Right atrium auricular region (tissue), 2 donors: Measurements from ENCODE around the gene SPTBN4. TPM values are rescaled to one million over a fixed set of nuclear protein-coding genes. Genes with fewer than 3 reads are reported as not detected.

Experiments used
- DNase-seq: peaks from one replicate; pipeline ENCODE4 v3.0.0-alpha.2; 2019; ENCODE audit warnings: low spot score
- H3K27ac ChIP-seq, 2 donors: fragments of 200-600 bp; sonication (generic); 1 replicate in 1 of 2; 2 replicates in 1 of 2; pipeline ENCODE4 v1.5.1; 2016 to 2019
- H3K27me3 ChIP-seq, 2 donors: fragments of 200-600 bp; sonication (generic); one replicate each; pipeline versions ENCODE4 v1.5.1 to v1.6.0; 2017 to 2019
- H3K36me3 ChIP-seq: fragments of 200-600 bp; sonication (generic); one replicate; pipeline ENCODE4 v1.5.1; 2016
- H3K4me1 ChIP-seq, 2 donors: fragments of 200-600 bp; sonication (generic); one replicate each; pipeline versions ENCODE4 v1.5.1 to v1.6.0; 2017 to 2019
- H3K4me3 ChIP-seq, 2 donors: fragments of 200-600 bp; sonication (generic); 1 replicate in 1 of 2; 2 replicates in 1 of 2; pipeline ENCODE4 v1.5.1; 2017 to 2019; ENCODE audit warnings: mild to moderate bottlenecking in 1 of 2, moderate library complexity in 1 of 2
- H3K9me3 ChIP-seq, 2 donors: fragments of 200-600 bp; sonication (generic); one replicate each; pipeline ENCODE4 v1.5.1; 2019
- total RNA-seq, 2 donors: library from RNA; depleted of rRNA; stranded (reverse); fragments of >200 nt; gene quantifications; one replicate each; pipeline ENCODE4 v1.1.0, GENCODE V29; 2016
- TF ChIP-seq, protein P1 (sequence below), 2 donors: fragments of 200-600 bp; sonication (generic); IDR thresholded peaks; one replicate each; pipeline ENCODE4 v1.5.1; 2019; ENCODE audit warnings: antibody characterized with exemption in 2 of 2

The SPTBN4 gene
- total RNA-seq, 2 donors from 2014 or later = 5.2 to 5.5 TPM

DNA sequence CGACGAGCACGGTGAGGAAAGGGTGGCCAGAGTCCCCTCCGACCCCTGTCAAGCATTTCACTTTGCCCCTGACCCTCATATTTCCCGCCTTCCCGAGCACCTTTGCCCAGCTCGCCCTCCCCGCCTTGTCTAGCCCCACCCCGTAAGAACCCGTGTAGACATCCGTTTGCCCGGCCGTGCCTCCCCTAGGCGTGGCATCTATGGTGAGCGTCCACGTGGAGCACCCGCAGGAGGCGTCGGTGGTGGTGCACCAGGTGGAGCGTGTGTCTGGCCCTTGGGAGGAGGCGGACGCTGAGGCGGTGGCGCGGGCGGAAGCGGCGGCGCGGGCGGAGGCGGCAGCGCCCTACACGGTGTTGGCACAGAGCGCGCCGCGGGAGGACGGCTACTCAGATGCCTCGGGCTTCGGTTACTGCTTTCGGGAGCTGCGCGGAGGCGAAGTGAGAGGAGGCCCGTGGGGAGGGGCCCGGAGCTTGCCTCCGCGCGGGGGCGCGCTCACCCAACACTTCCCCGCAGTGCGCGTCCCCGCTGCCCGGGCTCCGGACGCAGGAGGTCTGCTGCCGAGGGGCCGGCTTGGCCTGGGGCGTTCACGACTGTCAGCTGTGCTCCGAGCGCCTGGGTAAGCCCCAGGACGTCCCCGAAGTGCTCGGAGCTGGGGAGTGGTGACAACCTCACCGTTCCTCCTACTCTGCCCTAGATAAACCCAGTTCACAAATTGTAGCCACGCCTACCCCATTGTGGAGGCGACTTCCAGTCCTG, 138.6 kb downstream of the SPTBN4 start:
- Histone ChIP-seq H3K36me3 (no peaks in the 10 kb centered on the region), H3K27ac (peak overlapping the region; percentile 66 to 86), H3K4me3 (peak overlapping the region; percentile 14 to 50), H3K9me3 (no peaks in the 10 kb centered on the region), H3K27me3 (no peaks in the 10 kb centered on the region), H3K4me1 (peaks cover 0 to 77% of the 10 kb centered on the region in 2 donors)
- no peak for DNase-seq
- TF ChIP-seq, protein P1, sequence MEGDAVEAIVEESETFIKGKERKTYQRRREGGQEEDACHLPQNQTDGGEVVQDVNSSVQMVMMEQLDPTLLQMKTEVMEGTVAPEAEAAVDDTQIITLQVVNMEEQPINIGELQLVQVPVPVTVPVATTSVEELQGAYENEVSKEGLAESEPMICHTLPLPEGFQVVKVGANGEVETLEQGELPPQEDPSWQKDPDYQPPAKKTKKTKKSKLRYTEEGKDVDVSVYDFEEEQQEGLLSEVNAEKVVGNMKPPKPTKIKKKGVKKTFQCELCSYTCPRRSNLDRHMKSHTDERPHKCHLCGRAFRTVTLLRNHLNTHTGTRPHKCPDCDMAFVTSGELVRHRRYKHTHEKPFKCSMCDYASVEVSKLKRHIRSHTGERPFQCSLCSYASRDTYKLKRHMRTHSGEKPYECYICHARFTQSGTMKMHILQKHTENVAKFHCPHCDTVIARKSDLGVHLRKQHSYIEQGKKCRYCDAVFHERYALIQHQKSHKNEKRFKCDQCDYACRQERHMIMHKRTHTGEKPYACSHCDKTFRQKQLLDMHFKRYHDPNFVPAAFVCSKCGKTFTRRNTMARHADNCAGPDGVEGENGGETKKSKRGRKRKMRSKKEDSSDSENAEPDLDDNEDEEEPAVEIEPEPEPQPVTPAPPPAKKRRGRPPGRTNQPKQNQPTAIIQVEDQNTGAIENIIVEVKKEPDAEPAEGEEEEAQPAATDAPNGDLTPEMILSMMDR (IDR thresholded peaks at IDR 0.05) = peak in 1 of 2 donors; percentile 57

DNA sequence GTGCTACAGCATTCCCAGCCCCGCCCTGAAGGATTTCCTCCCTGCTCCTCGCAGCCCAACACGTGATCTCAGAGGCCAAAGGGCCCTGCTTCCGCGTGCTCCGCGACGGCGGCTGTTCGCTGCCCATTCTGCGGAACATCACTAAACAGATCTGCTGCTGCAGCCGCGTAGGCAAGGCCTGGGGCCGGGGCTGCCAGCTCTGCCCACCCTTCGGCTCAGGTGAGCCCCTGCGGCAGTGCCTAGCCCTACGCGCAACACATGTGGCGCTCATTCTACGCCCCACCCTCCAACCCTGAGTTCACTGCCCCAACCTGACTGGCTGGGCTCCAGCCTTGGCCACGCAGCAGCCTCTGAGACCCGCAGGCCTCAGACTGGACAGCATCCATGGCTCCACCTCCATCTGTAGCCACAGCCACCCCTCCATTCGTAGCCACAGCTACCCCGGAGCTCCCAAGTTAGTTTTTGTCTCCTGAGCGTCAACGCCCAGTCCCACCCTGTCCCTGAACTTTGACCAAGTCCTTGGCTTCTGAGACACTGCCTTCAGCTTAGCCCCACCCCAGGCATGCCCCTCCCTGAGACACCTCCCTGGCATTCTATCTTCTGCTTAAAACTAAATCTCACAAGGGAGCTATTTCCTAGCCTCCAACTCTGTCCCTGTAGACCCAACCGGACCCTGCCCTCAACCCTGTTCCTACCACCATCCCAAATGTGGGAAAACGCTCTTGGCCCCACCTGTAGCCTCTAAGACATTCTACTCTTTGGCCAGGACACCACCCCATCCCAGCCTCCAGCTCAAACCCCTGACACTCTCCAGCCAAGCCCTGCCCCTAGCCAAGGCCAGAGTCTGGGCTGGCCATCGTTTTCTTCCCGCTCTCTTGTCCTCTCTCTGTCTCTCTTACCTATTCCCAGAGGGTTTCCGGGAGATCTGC, 140.8 kb downstream of the SPTBN4 start:
- DNase-seq = no peak
- Histone ChIP-seq H3K36me3 (no peaks in the 10 kb centered on the region), H3K27ac (peak overlapping the region in 1 of 2 donors; percentile 49)

DNA sequence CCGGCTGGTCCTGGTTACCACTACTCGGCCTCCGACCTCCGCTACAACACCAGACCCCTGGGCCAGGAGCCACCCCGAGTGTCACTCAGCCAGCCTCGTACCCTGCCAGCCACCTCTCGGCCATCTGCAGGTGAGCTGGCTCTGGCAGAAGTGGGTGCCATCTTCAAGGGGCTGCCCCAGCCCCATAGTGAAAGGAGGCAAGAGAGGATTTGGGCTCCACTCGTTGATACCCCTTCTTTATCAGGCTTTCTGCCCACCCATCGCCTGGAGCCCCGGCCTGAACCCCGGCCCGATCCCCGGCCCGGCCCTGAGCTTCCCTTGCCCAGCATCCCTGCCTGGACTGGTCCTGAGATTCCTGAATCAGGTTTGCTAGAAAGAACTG, 141.4 kb downstream of the SPTBN4 start:
- no peak for DNase-seq
- H3K4me3 ChIP-seq = no peak overlapping the region
- H3K9me3 ChIP-seq = no peaks in the 10 kb centered on the region
- no peaks in the 10 kb centered on the region for H3K36me3 ChIP-seq
- H3K27me3 ChIP-seq = no peaks in the 10 kb centered on the region
- TF ChIP-seq, protein P1 (IDR thresholded peaks at IDR 0.05) = no peak
- no peak overlapping the region for H3K27ac ChIP-seq
- peaks cover 0 to 56% of the 10 kb centered on the region in 2 donors for H3K4me1 ChIP-seq

More for the DNA sequence above, 140.8 kb downstream of the SPTBN4 start:
- no peak overlapping the region for H3K4me3 ChIP-seq
- H3K27me3 ChIP-seq = no peaks in the 10 kb centered on the region
- TF ChIP-seq, protein P1 (IDR thresholded peaks at IDR 0.05) = no peak
- no peaks in the 10 kb centered on the region for H3K9me3 ChIP-seq
- H3K4me1 ChIP-seq = peaks cover 0 to 62% of the 10 kb centered on the region in 2 donors

DNA sequence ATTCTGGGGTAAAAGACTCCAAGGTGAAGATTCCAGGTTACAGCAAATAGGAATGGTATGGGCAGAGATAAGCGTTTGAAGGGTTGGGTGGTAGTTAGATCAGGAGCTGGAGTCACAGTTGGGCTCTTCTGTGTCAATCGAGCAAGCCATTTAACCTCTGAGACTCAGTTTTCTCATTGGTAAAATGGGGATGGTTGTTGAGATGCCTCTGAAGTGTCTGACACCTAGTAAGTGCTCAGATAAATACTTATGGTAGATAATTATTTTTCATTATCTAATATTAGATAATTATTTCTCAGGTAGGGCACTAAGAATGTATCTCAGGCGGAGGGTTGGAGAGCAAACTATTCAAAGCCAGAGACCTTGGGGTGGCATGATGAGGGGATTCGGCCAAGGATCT, 142.2 kb downstream of the SPTBN4 start:
- Histone ChIP-seq H3K9me3 (no peaks in the 10 kb centered on the region), H3K27ac (no peak overlapping the region), H3K36me3 (no peaks in the 10 kb centered on the region), H3K4me1 (peaks cover 0 to 52% of the 10 kb centered on the region in 2 donors), H3K4me3 (no peak overlapping the region), H3K27me3 (no peaks in the 10 kb centered on the region)
- TF ChIP-seq, protein P1 (IDR thresholded peaks at IDR 0.05) = no peak
- no peak for DNase-seq

DNA sequence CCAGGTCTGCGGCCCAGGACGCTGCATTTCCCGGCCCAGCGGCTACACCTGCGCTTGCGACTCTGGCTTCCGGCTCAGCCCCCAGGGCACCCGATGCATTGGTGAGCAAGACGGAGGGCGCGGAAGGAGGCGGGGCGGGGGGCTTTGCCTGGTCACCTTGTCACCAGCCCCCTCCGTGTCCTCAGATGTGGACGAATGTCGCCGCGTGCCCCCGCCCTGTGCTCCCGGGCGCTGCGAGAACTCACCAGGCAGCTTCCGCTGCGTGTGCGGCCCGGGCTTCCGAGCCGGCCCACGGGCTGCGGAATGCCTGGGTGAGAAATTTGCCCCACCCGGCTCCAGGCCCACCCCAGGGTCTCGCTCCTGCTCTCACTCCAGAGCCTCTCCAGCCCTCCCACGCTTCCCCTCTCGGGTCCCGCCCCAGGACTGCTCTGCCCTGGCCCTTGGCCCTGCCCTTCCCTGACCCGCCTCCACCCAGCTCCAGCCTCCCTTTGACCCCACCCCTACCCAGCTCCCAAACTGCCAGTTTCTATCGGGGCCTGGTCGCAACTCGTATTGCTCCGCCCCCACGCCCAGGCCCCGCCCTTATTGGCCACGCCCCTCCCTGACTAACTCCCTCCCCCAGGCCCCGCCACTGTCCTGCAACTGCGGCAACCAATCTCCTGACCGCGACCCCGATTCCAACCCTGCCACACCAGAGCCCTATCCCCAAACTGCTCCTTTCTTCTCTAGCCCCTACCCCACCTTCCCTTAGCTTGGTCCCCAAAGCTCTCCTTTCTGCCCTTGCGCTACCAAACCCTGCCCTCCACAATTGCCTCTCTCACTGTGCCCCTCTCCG, 143.0 kb downstream of the SPTBN4 start:
- Histone ChIP-seq H3K27me3 (no peaks in the 10 kb centered on the region), H3K4me1 (peaks cover 0 to 52% of the 10 kb centered on the region in 2 donors), H3K4me3 (peak overlapping the region; percentile 39 to 48), H3K9me3 (no peaks in the 10 kb centered on the region), H3K36me3 (no peaks in the 10 kb centered on the region), H3K27ac (peak overlapping the region; percentile 74 to 77)
- peak; percentile 94 for DNase-seq
- TF ChIP-seq, protein P1 (IDR thresholded peaks at IDR 0.05) = no peak
